PFSK-1 (cell line): ENCODE results near the gene RNF217.

ENCODE experiments used
- FOXP2 ChIP-seq: optimal IDR thresholded peaks from 2 replicates; pipeline ENCODE3; 2011; ENCODE audit warnings: borderline replicate concordance, control low read depth, inconsistent platforms; ENCODE audit not compliant: insufficient read depth; ENCODE audit errors: extremely low read length, extremely low read depth
- POLR2AphosphoS5 ChIP-seq: IDR thresholded peaks from 2 replicates; pipeline ENCODE4 v1.6.1; 2012; ENCODE audit warnings: low read depth, mild to moderate bottlenecking, control low read depth, low read length, moderate library complexity
- SIN3A ChIP-seq: IDR thresholded peaks from 2 replicates; pipeline ENCODE4 v1.6.1; 2012; ENCODE audit warnings: mild to moderate bottlenecking, low read length, moderate library complexity, borderline replicate concordance; ENCODE audit not compliant: insufficient read depth
- TAF1 ChIP-seq: IDR thresholded peaks from 2 replicates; pipeline ENCODE4 v1.6.1; 2012; ENCODE audit warnings: low read length, control low read depth, borderline replicate concordance; ENCODE audit not compliant: insufficient read depth
- TF ChIP-seq, protein P1 (sequence below), 2 experiments: IDR thresholded peaks; 2 replicates each; pipeline versions ENCODE4 v1.6.1 to v1.8.0; 2011 to 2012; ENCODE audit warnings: low read depth in 2 of 2, low read length in 2 of 2, control low read depth in 1 of 2, inconsistent platforms in 1 of 2, mild to moderate bottlenecking in 1 of 2, moderate library complexity in 1 of 2; ENCODE audit not compliant: insufficient read depth in 1 of 2

The RNF217 gene

DNA sequence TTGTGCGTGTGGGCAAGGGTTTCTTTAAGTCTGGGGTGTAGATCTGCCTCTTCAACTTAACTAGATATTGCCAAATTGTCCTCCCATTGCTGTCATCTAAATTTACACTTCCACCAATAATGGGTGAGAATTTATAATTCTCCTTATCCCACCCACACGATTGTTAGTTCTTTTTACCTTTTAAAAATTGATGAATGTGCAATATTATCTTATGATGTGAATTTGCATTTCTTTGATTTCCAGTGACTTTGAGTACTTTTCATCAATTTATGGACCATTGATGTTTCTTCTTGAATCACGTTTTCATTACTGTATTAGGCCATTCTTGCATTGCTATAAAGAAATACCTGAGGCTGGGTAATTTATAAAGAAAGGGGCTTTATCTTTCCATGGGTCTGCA lies 174.1 kb downstream of the RNF217 start:
- TF ChIP-seq, protein P1, sequence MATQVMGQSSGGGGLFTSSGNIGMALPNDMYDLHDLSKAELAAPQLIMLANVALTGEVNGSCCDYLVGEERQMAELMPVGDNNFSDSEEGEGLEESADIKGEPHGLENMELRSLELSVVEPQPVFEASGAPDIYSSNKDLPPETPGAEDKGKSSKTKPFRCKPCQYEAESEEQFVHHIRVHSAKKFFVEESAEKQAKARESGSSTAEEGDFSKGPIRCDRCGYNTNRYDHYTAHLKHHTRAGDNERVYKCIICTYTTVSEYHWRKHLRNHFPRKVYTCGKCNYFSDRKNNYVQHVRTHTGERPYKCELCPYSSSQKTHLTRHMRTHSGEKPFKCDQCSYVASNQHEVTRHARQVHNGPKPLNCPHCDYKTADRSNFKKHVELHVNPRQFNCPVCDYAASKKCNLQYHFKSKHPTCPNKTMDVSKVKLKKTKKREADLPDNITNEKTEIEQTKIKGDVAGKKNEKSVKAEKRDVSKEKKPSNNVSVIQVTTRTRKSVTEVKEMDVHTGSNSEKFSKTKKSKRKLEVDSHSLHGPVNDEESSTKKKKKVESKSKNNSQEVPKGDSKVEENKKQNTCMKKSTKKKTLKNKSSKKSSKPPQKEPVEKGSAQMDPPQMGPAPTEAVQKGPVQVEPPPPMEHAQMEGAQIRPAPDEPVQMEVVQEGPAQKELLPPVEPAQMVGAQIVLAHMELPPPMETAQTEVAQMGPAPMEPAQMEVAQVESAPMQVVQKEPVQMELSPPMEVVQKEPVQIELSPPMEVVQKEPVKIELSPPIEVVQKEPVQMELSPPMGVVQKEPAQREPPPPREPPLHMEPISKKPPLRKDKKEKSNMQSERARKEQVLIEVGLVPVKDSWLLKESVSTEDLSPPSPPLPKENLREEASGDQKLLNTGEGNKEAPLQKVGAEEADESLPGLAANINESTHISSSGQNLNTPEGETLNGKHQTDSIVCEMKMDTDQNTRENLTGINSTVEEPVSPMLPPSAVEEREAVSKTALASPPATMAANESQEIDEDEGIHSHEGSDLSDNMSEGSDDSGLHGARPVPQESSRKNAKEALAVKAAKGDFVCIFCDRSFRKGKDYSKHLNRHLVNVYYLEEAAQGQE (IDR thresholded peaks at IDR 0.05; ENCODE audit: insufficient read depth in 1 of 2, low read depth in 2 of 2, low read length in 2 of 2), result no peak
- no peak for TF ChIP-seq TAF1
- no peak for TF ChIP-seq POLR2AphosphoS5
- TF ChIP-seq FOXP2, result no peak
- no peak for TF ChIP-seq SIN3A

DNA sequence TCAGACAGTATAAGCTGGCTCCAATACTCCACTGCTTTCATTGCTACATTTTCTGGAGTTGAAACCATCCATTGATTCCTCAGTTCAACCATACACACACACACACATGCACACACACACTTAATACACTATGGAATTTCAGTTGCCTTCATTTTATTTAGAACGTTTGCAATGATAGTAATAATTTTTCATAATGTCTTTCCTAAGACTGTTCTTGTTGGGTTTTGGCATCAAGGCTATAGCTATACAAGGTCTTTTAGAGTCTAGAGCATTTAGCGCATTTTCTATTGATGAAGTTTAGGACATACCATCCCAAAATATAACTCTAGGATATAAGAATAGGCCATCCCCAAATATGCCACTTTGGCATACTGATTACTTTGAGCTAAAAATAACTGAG lies 175.8 kb downstream of the RNF217 start:
- no peak for TF ChIP-seq POLR2AphosphoS5
- TF ChIP-seq, protein P1 (IDR thresholded peaks at IDR 0.05; ENCODE audit: insufficient read depth in 1 of 2, low read depth in 2 of 2, low read length in 2 of 2), result no peak
- TF ChIP-seq TAF1, result no peak
- no peak for TF ChIP-seq SIN3A

DNA sequence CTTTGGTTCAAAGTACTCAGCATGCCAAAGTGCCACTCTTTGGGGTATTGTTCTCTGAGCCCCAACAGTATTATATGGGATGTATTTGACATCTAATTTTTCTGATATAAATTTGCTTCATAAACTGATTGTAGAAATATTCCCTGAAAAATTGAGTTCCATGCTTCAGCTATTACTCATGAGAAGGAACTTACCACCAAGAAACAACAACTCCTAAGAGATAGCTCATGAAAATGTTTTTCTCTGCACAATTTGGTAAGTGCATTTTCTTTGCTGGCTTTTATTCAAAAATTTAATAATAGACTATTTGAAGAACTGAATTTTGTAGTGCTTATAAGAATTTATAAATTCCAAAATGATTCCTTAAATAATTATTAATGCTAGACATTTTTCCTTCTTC lies 178.6 kb downstream of the RNF217 start:
- TF ChIP-seq TAF1 (no peak), POLR2AphosphoS5 (no peak), FOXP2 (no peak), SIN3A (no peak)
- TF ChIP-seq, protein P1 (IDR thresholded peaks at IDR 0.05; ENCODE audit: insufficient read depth in 1 of 2, low read depth in 2 of 2, low read length in 2 of 2), result no peak
